IPS-20b (cell line): ENCODE data around the gene RBM15B.
"Not testable (repeated sequence)": the region's sequence is repeated elsewhere in the genome, so short reads cannot be mapped to it uniquely, and the experiment has no call there.

Experiments used
- H3K27ac ChIP-seq: one replicate; pipeline ENCODE4 v1.5.1; 2013; ENCODE audit warnings: low read length
- H3K27me3 ChIP-seq: 2 replicates; pipeline ENCODE4 v1.6.1; 2013; ENCODE audit warnings: mild to moderate bottlenecking, low read length, inconsistent platforms; ENCODE audit not compliant: insufficient read depth
- H3K36me3 ChIP-seq: 2 replicates; pipeline ENCODE4 v1.6.1; 2013; ENCODE audit warnings: low read depth, mild to moderate bottlenecking, inconsistent platforms, low read length, moderate library complexity; ENCODE audit not compliant: insufficient read depth
- H3K4me1 ChIP-seq: 2 replicates; pipeline ENCODE4 v1.6.1; 2013; ENCODE audit warnings: mild to moderate bottlenecking, control low read depth, inconsistent platforms, low read length, moderate library complexity; ENCODE audit not compliant: insufficient read depth
- H3K4me3 ChIP-seq: 2 replicates; pipeline ENCODE4 v1.5.1; 2013; ENCODE audit warnings: mild to moderate bottlenecking, low read length, inconsistent platforms
- H3K9ac ChIP-seq: 2 replicates; pipeline ENCODE4 v1.6.1; 2013; ENCODE audit warnings: low read depth, mild to moderate bottlenecking, inconsistent platforms, low read length, moderate library complexity
- H3K9me3 ChIP-seq: 2 replicates; pipeline ENCODE4 v1.6.1; 2013; ENCODE audit warnings: mild to moderate bottlenecking, low read depth, low read length, inconsistent platforms; ENCODE audit not compliant: insufficient read depth

Gene RBM15B

DNA sequence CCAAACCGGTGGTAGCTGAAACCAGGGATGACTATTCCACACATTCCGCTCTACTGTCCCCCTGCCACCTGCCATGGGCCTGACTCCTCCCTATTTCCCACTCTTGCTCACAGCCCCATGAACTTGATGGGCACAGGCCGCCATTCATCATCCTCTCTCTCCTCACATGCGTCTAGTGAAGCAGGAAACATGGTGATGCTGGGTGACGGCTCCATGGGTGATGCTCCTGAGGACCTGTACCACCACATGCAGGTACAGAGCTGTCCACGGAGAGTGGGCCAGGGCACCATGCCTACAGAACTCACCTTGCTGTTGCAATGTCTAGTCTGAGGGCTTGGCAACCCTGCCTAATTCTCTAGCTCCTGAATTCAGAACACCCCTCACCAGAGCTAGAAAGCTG, 29.3 kb upstream of the RBM15B start:
- Histone ChIP-seq H3K4me3 (no peak overlapping the region), H3K9ac (no peak overlapping the region), H3K36me3 (no peaks in the 10 kb centered on the region), H3K9me3 (no peaks in the 10 kb centered on the region), H3K27ac (no peak overlapping the region), H3K4me1 (no peaks in the 10 kb centered on the region), H3K27me3 (no peaks in the 10 kb centered on the region)

DNA sequence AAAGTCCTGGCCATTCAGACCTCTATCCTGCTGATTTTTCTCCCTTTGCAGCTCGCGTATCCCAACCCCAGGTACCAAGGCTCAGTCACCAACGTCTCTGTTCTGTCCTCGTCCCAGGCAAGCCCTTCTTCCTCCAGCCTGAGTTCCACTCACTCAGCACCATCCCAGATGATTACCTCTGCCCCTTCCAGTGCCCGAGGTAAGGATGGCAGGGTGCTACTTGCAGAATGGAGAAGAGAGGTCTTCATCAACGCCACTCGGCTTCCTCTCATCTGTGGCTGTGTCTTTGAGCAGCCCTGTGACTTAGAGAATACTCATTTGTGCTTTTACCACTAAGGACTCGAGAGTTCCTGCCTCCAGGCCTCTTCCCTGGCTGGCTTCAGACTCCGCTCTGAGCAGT, 28.6 kb upstream of the RBM15B start:
- Histone ChIP-seq H3K27ac (no peak overlapping the region), H3K4me1 (no peaks in the 10 kb centered on the region), H3K9ac (no peak overlapping the region), H3K36me3 (no peaks in the 10 kb centered on the region), H3K27me3 (no peaks in the 10 kb centered on the region), H3K4me3 (no peak overlapping the region), H3K9me3 (no peaks in the 10 kb centered on the region)

- H3K36me3 ChIP-seq = not testable (repeated sequence)
These were observed 22.8 kb upstream of the RBM15B start for GRCh38 chr3:51368276-51368675.

DNA sequence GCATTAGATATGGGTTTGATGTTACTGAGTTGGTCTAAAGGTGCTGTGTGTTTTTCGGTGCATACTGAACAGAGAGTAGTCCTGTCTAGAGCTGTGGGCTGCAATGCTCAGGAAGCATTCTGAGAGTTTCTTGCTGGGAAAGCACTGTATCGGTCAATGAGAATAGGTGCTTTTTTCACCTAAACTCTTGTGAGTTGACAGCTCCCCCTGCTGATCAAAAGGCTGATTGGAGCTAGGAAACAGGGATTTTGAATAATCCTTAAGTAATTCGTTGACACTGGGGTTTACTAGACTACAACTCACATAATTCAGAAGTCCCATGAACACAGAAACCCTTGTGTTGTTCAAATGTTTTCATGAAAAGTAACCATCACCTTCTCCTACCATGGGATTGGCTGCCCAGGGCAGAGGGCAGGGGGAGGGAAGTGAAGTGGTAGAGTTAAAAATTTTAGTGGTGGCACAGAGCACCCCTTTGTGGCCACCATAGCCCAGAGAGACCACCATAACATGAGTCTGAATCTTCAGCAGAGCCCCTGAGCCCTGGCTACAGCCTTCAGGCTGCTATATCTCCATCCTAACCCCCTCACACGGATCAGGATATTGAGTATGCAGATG, 19.0 kb upstream of the RBM15B start:
- Histone ChIP-seq H3K27me3 (no peaks in the 10 kb centered on the region), H3K27ac (no peak overlapping the region), H3K4me1 (no peaks in the 10 kb centered on the region), H3K36me3 (peaks cover 6% of the 10 kb centered on the region; the same call in 1 of the 2 replicates), H3K4me3 (no peak overlapping the region), H3K9me3 (peaks cover 3% of the 10 kb centered on the region; the same call in 1 of the 2 replicates), H3K9ac (no peak overlapping the region)

More at GRCh38 chr3:51368276-51368675, 22.8 kb upstream of the RBM15B start:
- H3K27ac ChIP-seq, H3K27me3 ChIP-seq, H3K4me1 ChIP-seq, H3K9ac ChIP-seq, H3K4me3 ChIP-seq, H3K9me3 ChIP-seq: not testable (repeated sequence)

- Histone ChIP-seq H3K36me3 (peaks cover 6% of the 10 kb centered on the region; the same call in 1 of the 2 replicates), H3K4me1 (no peaks in the 10 kb centered on the region), H3K9ac (no peak overlapping the region), H3K9me3 (no peaks in the 10 kb centered on the region), H3K4me3 (no peak overlapping the region), H3K27ac (no peak overlapping the region), H3K27me3 (no peaks in the 10 kb centered on the region)
These were observed 17.2 kb upstream of the RBM15B start for GRCh38 chr3:51373658-51374421.

DNA sequence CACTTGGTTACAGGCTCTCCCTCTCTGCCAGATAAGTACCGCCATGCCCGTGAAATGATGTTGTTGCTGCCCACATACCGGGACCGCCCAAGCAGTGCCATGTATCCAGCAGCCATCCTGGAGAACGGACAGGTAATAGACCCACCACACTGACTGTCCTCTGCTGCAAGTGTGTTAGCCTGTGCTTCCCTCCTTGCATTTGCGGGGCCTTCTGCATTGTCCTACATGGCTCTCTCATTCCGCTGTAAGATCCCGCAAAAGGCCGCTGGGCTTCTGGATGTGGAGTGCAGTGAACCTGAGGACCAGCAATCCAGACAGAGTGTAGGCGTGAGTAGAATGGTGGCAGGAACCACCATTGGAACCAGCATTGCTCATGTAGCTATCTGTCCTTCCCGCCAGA, 16.6 kb upstream of the RBM15B start:
- Histone ChIP-seq H3K4me3 (no peak overlapping the region), H3K36me3 (peaks cover 6% of the 10 kb centered on the region; the same call in 1 of the 2 replicates), H3K4me1 (no peaks in the 10 kb centered on the region), H3K27me3 (no peaks in the 10 kb centered on the region), H3K9me3 (no peaks in the 10 kb centered on the region), H3K27ac (no peak overlapping the region), H3K9ac (no peak overlapping the region)

GRCh38 chr3:51375136-51375535, 15.9 kb upstream of the RBM15B start:
- Histone ChIP-seq H3K9me3 (no peaks in the 10 kb centered on the region), H3K4me3 (no peak overlapping the region), H3K4me1 (no peaks in the 10 kb centered on the region), H3K27ac (no peak overlapping the region), H3K9ac (no peak overlapping the region), H3K27me3 (no peaks in the 10 kb centered on the region), H3K36me3 (peaks cover 6% of the 10 kb centered on the region; the same call in 1 of the 2 replicates)

DNA sequence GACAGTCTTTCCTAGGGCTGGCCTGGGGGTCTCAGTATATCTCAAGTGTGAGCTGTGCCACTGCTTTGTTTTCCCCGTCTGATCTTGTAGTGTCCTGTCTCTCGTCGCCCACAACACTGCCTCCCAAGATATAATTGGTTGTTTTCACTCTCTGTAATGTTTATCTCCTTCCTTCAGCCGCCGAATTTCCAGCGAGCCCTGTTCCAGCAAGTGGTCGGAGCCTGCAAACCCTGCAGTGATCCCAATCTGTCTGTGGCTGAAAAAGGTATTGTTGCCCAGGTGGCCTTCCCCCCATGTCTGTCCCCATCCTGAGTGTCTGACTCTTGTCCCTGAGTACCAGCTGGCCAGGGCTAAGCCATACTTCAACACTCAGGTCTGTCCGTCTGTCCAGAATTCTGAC, 15.5 kb upstream of the RBM15B start:
- no peak overlapping the region for H3K4me3 ChIP-seq
- H3K9ac ChIP-seq = no peak overlapping the region
- H3K4me1 ChIP-seq = no peaks in the 10 kb centered on the region
- H3K27ac ChIP-seq = no peak overlapping the region
- peaks cover 6% of the 10 kb centered on the region; the same call in 1 of the 2 replicates for H3K36me3 ChIP-seq
- no peaks in the 10 kb centered on the region for H3K27me3 ChIP-seq
- no peaks in the 10 kb centered on the region for H3K9me3 ChIP-seq

DNA sequence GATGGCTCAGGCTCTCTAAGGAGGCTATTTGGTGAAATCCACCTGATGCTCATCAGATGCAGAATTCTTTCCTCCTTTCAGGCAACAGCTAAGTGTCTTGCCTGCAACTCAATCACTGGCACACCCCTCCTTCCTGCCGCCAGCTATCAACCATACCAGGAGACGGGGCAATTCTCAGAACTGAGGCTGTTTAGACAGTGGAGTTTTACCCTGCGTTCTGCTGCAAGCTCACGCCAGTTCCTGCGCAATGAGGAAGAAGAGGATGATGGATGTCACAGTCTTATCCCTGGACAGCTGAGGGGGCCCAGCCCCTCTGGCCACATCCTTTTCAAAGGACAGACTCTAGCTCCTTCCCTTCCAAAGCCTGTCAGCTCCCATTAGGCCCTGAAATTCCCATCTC, 13.0 kb upstream of the RBM15B start:
- Histone ChIP-seq H3K4me3 (no peak overlapping the region), H3K9me3 (no peaks in the 10 kb centered on the region), H3K27me3 (no peaks in the 10 kb centered on the region), H3K4me1 (peaks cover 3% of the 10 kb centered on the region; the same call in 1 of the 2 replicates), H3K27ac (no peak overlapping the region), H3K36me3 (peaks cover 6% of the 10 kb centered on the region; the same call in 1 of the 2 replicates), H3K9ac (no peak overlapping the region)

- H3K27ac ChIP-seq = no peak overlapping the region
These were observed 12.4 kb upstream of the RBM15B start for GRCh38 chr3:51378726-51379125.

DNA sequence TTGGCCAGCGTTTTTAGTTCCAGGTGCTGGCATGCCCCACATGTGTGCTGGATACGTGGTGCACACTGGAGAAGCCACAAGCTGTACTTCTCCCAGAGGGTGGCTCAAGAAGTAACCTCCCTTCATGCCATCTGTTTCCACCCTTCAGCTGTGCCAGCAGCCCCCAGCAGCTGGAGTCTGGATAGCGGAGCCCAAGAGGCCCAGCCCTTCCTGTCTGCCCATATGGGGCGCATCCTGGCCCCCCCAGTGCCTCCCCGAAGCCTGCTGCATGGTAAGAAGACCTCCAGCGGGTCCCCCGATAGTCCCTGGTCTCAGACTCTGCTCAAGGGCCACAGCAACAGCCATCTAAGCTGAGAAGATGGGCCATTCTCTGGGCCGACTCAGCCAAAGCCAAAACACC, 11.8 kb upstream of the RBM15B start:
- H3K36me3 ChIP-seq = peaks cover 6% of the 10 kb centered on the region; the same call in 1 of the 2 replicates
- H3K27me3 ChIP-seq = no peaks in the 10 kb centered on the region
- no peaks in the 10 kb centered on the region for H3K9me3 ChIP-seq
- no peak overlapping the region for H3K9ac ChIP-seq
- peaks cover 10% of the 10 kb centered on the region; the same call in 1 of the 2 replicates for H3K4me1 ChIP-seq
- H3K27ac ChIP-seq = no peak overlapping the region
- no peak overlapping the region for H3K4me3 ChIP-seq

More at GRCh38 chr3:51378726-51379125, 12.4 kb upstream of the RBM15B start:
- Histone ChIP-seq H3K9ac (no peak overlapping the region), H3K9me3 (no peaks in the 10 kb centered on the region), H3K4me1 (peaks cover 9% of the 10 kb centered on the region; the same call in 1 of the 2 replicates), H3K4me3 (no peak overlapping the region), H3K36me3 (peaks cover 6% of the 10 kb centered on the region; the same call in 1 of the 2 replicates), H3K27me3 (no peaks in the 10 kb centered on the region)
